ENCODE measurements around the gene TRAPPC14. TPM values are rescaled to one million over a fixed set of nuclear protein-coding genes. Genes with fewer than 3 reads are reported as not detected.
"Not testable (repeated sequence)": the region's sequence is repeated elsewhere in the genome, so short reads cannot be mapped to it uniquely, and the experiment has no call there.

TRAPPC14 gene, protein sequence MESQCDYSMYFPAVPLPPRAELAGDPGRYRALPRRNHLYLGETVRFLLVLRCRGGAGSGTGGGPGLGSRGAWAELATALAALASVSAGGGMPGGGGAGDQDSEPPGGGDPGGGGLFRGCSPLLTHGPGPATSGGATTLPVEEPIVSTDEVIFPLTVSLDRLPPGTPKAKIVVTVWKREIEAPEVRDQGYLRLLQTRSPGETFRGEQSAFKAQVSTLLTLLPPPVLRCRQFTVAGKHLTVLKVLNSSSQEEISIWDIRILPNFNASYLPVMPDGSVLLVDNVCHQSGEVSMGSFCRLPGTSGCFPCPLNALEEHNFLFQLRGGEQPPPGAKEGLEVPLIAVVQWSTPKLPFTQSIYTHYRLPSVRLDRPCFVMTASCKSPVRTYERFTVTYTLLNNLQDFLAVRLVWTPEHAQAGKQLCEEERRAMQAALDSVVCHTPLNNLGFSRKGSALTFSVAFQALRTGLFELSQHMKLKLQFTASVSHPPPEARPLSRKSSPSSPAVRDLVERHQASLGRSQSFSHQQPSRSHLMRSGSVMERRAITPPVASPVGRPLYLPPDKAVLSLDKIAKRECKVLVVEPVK
- total RNA-seq, result 10 to 100 TPM; 54.0 to 54.6 TPM

- Mint-ChIP-seq H3K4me1 (peaks cover 69% of the 10 kb centered on the region), H3K27ac (peak within 1 kb of the TSS; percentile 87), H3K9me3 (no peaks in the 10 kb centered on the region), H3K4me3 (peak within 1 kb of the TSS; percentile 87), H3K27me3 (no peaks in the 10 kb centered on the region), H3K36me3 (ENCODE audit: low read depth) (peaks cover 39% of the 10 kb centered on the region)
- peak; percentile 94 for DNase-seq
- ChIA-PET CTCF (interaction anchor here (0.8 to 1.8 kb wide), 4 partner anchors 12 to 59 kb away, joined by 3 to 5 read pairs (median 4); no protein-coding TSS in a partner anchor), POLR2A (interaction anchor here (0.7 kb wide), 1 partner anchor 534 kb away, joined by 4 read pairs; no protein-coding TSS in a partner anchor)
These were observed at the start of gene TRAPPC14 for GRCh38 chr7:100158229-100159098. Gene TRAPPC14 (minus strand): TSS chr7:100158723. CDS start chr7:100158499, 224 bp downstream.

- POLR2A ChIA-PET, result no interaction called here
These were observed 45.9 kb upstream of the TRAPPC14 start for GRCh38 chr7:100204454-100204853.

GRCh38 chr7:100200693-100201092 lies 42.2 kb upstream of the TRAPPC14 start:
- H3K9me3 Mint-ChIP-seq, result no peaks in the 10 kb centered on the region
- peaks cover 5% of the 10 kb centered on the region for H3K4me1 Mint-ChIP-seq
- H3K27ac Mint-ChIP-seq, result no peak overlapping the region
- DNase-seq, result no peak
- no peaks in the 10 kb centered on the region for H3K27me3 Mint-ChIP-seq
- POLR2A ChIA-PET, result no interaction called here
- H3K4me3 Mint-ChIP-seq, result no peak overlapping the region
- peaks cover 9% of the 10 kb centered on the region for H3K36me3 Mint-ChIP-seq (ENCODE audit: low read depth)
- CTCF ChIA-PET, result interaction anchor here (1.1 to 1.2 kb wide), 2 partner anchors 11 to 19 kb away, joined by 4 to 5 read pairs; no protein-coding TSS in a partner anchor

More at GRCh38 chr7:100204454-100204853, 45.9 kb upstream of the TRAPPC14 start:
- peaks cover 26% of the 10 kb centered on the region for H3K4me1 Mint-ChIP-seq
- H3K36me3 Mint-ChIP-seq (ENCODE audit: low read depth), result peaks cover 10% of the 10 kb centered on the region
- peak overlapping the region; percentile 1 for H3K27ac Mint-ChIP-seq
- no peaks in the 10 kb centered on the region for H3K27me3 Mint-ChIP-seq
- peaks cover under 1% of the 10 kb centered on the region for H3K9me3 Mint-ChIP-seq
- no peak for DNase-seq
- no peak overlapping the region for H3K4me3 Mint-ChIP-seq
- CTCF ChIA-PET, result interaction anchor here (0.5 to 3.5 kb wide), 4 partner anchors 14 to 101 kb away, joined by 3 to 12 read pairs (median 4); no protein-coding TSS in a partner anchor

DNA sequence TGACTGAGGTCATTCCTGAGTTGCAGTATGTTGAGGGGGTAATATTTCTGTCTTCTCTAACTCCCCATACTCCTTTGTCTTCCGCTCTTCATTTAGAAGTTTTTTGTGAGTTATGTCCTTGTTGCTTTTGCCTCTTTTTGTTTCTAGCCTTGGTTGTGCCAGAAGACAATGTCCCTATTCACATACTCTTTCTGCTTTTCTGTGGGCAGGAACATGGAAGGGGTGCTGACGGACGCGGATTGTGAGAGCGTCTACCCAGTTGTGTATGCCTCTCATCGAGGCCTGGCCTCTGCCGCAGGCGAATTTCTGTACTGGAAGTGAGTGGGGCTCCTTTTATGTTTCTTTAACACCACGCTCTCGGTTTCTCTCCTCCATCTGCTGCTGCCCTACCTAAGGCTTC lies 39.7 kb upstream of the TRAPPC14 start:
- Mint-ChIP-seq H3K36me3 (ENCODE audit: low read depth) (peaks cover 19% of the 10 kb centered on the region), H3K27me3 (no peaks in the 10 kb centered on the region), H3K9me3 (no peaks in the 10 kb centered on the region), H3K4me1 (peaks cover 17% of the 10 kb centered on the region), H3K27ac (no peak overlapping the region), H3K4me3 (no peak overlapping the region)
- ChIA-PET CTCF (interaction anchor here (0.9 kb wide), 1 partner anchor 19 kb away, joined by 5 read pairs; no protein-coding TSS in a partner anchor), POLR2A (interaction anchor here (0.6 kb wide), 1 partner anchor 28 kb away, joined by 3 read pairs; no protein-coding TSS in a partner anchor)
- no peak for DNase-seq

DNA sequence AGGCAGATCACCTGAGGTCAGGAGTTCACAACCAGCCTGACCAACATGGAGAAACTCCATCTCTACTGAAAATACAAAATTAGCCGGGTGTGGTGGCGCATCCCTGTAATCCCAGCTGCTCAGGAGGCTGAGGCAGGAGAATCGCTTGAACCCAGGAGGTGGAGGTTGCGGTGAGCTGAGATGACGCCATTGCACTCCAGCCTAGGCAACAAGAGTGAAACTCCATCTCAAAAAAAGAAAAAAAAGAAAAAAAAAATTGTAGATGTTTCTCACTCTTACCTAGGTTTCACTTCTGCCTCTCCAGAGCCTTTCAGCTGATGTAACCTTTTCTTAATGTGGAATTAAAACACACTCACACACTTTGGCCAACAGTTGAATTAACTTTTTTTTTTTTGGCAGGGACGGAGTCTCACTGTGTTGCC lies 37.4 kb upstream of the TRAPPC14 start:
- Mint-ChIP-seq H3K27ac (peak overlapping the region; percentile 31), H3K4me1 (peaks cover 37% of the 10 kb centered on the region), H3K36me3 (ENCODE audit: low read depth) (peaks cover 19% of the 10 kb centered on the region)
- DNase-seq, H3K27me3 Mint-ChIP-seq, POLR2A ChIA-PET, H3K9me3 Mint-ChIP-seq, H3K4me3 Mint-ChIP-seq: not testable (repeated sequence)
- CTCF ChIA-PET, result interaction anchor here (0.6 to 1.7 kb wide), 2 partner anchors 12 to 190 kb away, joined by 3 to 4 read pairs; no protein-coding TSS in a partner anchor

DNA sequence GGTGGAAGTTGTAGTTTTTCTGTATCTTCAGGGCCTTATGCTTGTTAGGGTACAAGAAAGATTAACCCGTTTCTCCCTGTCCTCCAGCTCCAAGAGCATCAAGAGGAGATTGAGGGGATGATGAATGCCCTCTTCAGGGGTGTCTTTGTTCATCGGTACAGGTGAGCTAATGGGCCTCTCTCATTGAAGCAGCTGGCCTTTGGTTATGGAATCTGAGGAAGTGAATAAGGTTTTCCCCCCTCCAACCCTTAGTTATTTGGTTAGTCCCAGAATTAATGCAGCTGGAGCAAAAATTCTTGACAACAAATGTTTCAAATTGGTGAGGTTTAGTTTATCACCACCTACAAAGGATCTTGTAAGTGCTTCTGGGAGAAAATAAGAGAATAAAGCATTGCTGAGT lies 36.7 kb upstream of the TRAPPC14 start:
- POLR2A ChIA-PET, result no interaction called here

GRCh38 chr7:100192969-100193368 lies 34.4 kb upstream of the TRAPPC14 start:
- peaks cover 56% of the 10 kb centered on the region for H3K4me1 Mint-ChIP-seq
- no peaks in the 10 kb centered on the region for H3K9me3 Mint-ChIP-seq
- H3K27ac Mint-ChIP-seq, result no peak overlapping the region
- H3K36me3 Mint-ChIP-seq (ENCODE audit: low read depth), result peaks cover 20% of the 10 kb centered on the region
- ChIA-PET POLR2A (no interaction called here), CTCF (interaction anchor here (1.2 to 2.4 kb wide), 5 partner anchors 10 to 60 kb away, joined by 3 to 8 read pairs (median 4); no protein-coding TSS in a partner anchor)
- H3K4me3 Mint-ChIP-seq, result no peak overlapping the region
- no peaks in the 10 kb centered on the region for H3K27me3 Mint-ChIP-seq
- DNase-seq, result no peak

More for the DNA sequence above, 36.7 kb upstream of the TRAPPC14 start:
- no peak for DNase-seq
- Mint-ChIP-seq H3K4me3 (no peak overlapping the region), H3K36me3 (ENCODE audit: low read depth) (peaks cover 19% of the 10 kb centered on the region), H3K9me3 (no peaks in the 10 kb centered on the region), H3K27me3 (no peaks in the 10 kb centered on the region), H3K4me1 (peaks cover 44% of the 10 kb centered on the region), H3K27ac (peak overlapping the region; percentile 25)
- CTCF ChIA-PET, result interaction anchor here (0.7 to 0.8 kb wide), 2 partner anchors 22 to 62 kb away, joined by 3 read pairs; no protein-coding TSS in a partner anchor

- CTCF ChIA-PET, result interaction anchor here (1.2 to 2.4 kb wide), 3 partner anchors 10 to 60 kb away, joined by 3 to 6 read pairs (median 4); no protein-coding TSS in a partner anchor
These were observed 33.8 kb upstream of the TRAPPC14 start for GRCh38 chr7:100192281-100192862.

GRCh38 chr7:100191775-100192174 lies 33.3 kb upstream of the TRAPPC14 start:
- no peaks in the 10 kb centered on the region for H3K9me3 Mint-ChIP-seq

More at GRCh38 chr7:100192281-100192862, 33.8 kb upstream of the TRAPPC14 start:
- DNase-seq, H3K9me3 Mint-ChIP-seq, H3K27me3 Mint-ChIP-seq, POLR2A ChIA-PET, H3K4me3 Mint-ChIP-seq: not testable (repeated sequence)
- H3K36me3 Mint-ChIP-seq (ENCODE audit: low read depth), result peaks cover 20% of the 10 kb centered on the region
- H3K4me1 Mint-ChIP-seq, result peaks cover 56% of the 10 kb centered on the region
- peak overlapping the region; percentile 0 for H3K27ac Mint-ChIP-seq

DNA sequence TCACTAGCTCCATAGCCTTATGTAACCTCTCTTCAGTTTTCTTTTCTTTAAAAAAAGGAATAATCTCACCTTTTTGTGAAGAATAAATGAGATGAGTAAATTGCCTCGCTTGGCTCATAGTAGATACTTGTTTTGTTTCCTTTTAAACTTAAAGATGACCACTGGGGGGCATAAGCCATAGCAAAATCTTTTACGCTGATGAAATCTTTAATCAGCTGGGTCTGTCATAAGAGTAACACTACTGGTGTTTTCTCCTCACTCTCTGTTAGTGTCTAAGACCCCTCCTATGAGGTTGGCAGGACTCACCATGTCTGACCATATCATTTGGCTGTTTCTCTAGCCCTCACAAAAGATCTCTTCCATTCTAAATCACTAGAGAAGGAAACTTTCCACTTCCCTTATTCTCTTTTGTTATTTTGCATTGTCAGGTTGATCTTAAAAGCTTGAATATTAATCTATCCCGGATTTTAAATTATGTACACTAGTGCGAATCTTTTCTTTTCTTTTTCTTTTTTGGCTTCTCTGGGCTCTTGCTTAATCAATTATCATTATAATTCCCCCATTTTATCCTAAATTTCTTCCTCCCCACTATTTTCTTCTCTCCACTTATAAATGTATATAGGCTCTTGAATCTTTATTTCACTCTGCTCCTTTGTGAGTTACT lies 31.7 kb upstream of the TRAPPC14 start:
- Mint-ChIP-seq H3K4me3 (no peak overlapping the region), H3K27ac (peak overlapping the region; percentile 83), H3K27me3 (no peaks in the 10 kb centered on the region), H3K36me3 (ENCODE audit: low read depth) (peaks cover 13% of the 10 kb centered on the region), H3K9me3 (no peaks in the 10 kb centered on the region), H3K4me1 (peaks cover 50% of the 10 kb centered on the region)
- ChIA-PET CTCF (interaction anchor here (0.7 to 2.9 kb wide), 18 partner anchors 8 to 39 kb away, joined by 3 to 10 read pairs (median 4); partner anchors contain the start of genes GPC2 and STAG3), POLR2A (interaction anchor here (0.6 kb wide), 1 partner anchor 41 kb away, joined by 5 read pairs; no protein-coding TSS in a partner anchor)
- peak; percentile 43 for DNase-seq

More at GRCh38 chr7:100191775-100192174, 33.3 kb upstream of the TRAPPC14 start:
- DNase-seq, result no peak
- peak overlapping the region; percentile 0 for H3K27ac Mint-ChIP-seq
- H3K4me3 Mint-ChIP-seq, result no peak overlapping the region
- peaks cover 56% of the 10 kb centered on the region for H3K4me1 Mint-ChIP-seq
- H3K36me3 Mint-ChIP-seq (ENCODE audit: low read depth), result peaks cover 20% of the 10 kb centered on the region
- POLR2A ChIA-PET, result no interaction called here
- H3K27me3 Mint-ChIP-seq, result no peaks in the 10 kb centered on the region
- CTCF ChIA-PET, result interaction anchor here (1.2 kb wide), 1 partner anchor 59 kb away, joined by 4 read pairs; no protein-coding TSS in a partner anchor

DNA sequence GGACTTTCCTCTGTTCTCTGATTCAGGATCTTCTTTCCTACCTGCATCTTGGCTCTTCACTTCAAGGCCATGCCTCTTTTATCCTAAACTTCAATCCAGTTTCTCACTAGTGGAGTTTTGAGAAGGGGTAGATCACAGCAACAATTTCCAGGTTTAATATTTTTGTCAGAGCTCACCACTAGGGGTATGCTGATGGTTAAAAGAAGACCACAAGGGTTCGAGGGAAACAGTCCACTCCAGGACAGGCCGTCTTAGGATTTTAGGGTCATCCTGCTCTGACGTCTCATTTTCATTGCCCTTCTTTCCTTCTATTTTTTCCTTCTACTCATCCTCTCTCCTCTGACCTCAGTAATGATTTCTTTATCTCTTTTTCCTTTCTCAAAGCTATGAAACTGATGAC lies 30.5 kb upstream of the TRAPPC14 start:
- ChIA-PET CTCF (interaction anchor here (0.8 to 2.9 kb wide), 6 partner anchors 11 to 23 kb away, joined by 3 to 10 read pairs (median 7); partner anchors contain the start of genes GPC2 and STAG3), POLR2A (no interaction called here)
- no peak for DNase-seq
- peak overlapping the region; percentile 36 for H3K27ac Mint-ChIP-seq
- H3K27me3 Mint-ChIP-seq, result no peaks in the 10 kb centered on the region
- no peaks in the 10 kb centered on the region for H3K9me3 Mint-ChIP-seq
- H3K4me3 Mint-ChIP-seq, result no peak overlapping the region
- H3K4me1 Mint-ChIP-seq, result peaks cover 46% of the 10 kb centered on the region
- H3K36me3 Mint-ChIP-seq (ENCODE audit: low read depth), result peaks cover 11% of the 10 kb centered on the region
